ENCODE measurements around the gene HSBP1L1. TPM values are rescaled to one million over a fixed set of nuclear protein-coding genes. Genes with fewer than 3 reads are reported as not detected.

Gene HSBP1L1
- total RNA-seq, 1 donor from 2014 or later = 6.1 TPM

DNA sequence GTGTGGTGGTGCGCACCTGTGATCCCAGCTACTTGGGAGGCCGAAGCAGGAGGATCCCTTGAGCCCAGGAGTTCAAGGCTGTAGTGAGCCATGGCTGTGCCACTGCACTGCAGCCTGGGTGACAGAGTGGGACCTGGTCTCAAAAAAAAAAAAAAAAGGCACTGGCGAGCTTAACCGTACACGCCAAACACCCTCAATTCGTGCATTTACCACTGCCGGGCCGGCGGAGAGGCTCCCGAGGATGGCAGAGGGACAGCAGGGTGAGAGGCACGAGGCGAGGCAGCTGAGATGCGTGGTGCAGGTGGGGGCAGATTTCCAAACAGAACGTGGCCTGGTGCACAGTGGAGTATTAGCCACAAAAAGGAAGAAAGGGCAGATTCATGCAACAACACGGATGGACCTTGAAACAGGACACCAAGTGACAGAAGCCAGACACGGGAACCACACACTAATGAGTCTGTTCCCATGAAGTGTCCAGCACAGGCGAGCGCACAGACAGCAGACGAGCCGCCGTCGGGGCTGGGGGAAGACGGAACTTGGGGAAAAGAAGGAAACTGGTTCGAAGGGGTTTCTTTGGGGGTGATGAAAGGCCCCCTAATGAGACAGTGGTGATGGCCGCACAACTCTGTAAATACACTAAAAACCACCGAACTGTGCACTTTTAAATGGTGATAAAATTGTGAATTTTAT, 40.4 kb upstream of the HSBP1L1 start:
- Histone ChIP-seq H4K20me1 (ENCODE audit: insufficient read depth, low read length) (peaks cover 58% of the 10 kb centered on the region), H3K79me2 (ENCODE audit: insufficient read depth, low read length) (peaks cover 19% of the 10 kb centered on the region), H3K4me1 (ENCODE audit: insufficient read depth, low read length) (no peaks in the 10 kb centered on the region), H3K4me2 (ENCODE audit: low read length) (no peak overlapping the region), H3K27ac (ENCODE audit: low read depth, low read length) (no peak overlapping the region), H3K36me3 (ENCODE audit: insufficient read depth, low read length) (no peaks in the 10 kb centered on the region), H3K9me3 (ENCODE audit: insufficient read depth, low read depth, low read length) (peaks cover 2% of the 10 kb centered on the region), H2AFZ (ENCODE audit: low read depth, low read length) (no peak overlapping the region), H3K4me3 (ENCODE audit: insufficient read depth, low read depth, low read length) (no peak overlapping the region), H3K9ac (ENCODE audit: low read length) (no peak overlapping the region), H3K27me3 (ENCODE audit: insufficient read depth, low read length) (no peaks in the 10 kb centered on the region)
- H3K4me1 Mint-ChIP-seq (ENCODE audit: low read depth, unreplicated experiment) = no peaks in the 10 kb centered on the region
- no peaks in the 10 kb centered on the region for H3K27me3 Mint-ChIP-seq (ENCODE audit: low read depth, unreplicated experiment)
- H3K36me3 Mint-ChIP-seq (ENCODE audit: low read depth, unreplicated experiment) = peaks cover 38% of the 10 kb centered on the region
- DNase-seq (ENCODE audit: low read depth) (no peak), FAIRE-seq (no peak)
- H3K4me3 Mint-ChIP-seq (ENCODE audit: unreplicated experiment) = no peak overlapping the region
- no peak overlapping the region for H3K27ac Mint-ChIP-seq (ENCODE audit: unreplicated experiment)
- TF ChIP-seq, protein P1, sequence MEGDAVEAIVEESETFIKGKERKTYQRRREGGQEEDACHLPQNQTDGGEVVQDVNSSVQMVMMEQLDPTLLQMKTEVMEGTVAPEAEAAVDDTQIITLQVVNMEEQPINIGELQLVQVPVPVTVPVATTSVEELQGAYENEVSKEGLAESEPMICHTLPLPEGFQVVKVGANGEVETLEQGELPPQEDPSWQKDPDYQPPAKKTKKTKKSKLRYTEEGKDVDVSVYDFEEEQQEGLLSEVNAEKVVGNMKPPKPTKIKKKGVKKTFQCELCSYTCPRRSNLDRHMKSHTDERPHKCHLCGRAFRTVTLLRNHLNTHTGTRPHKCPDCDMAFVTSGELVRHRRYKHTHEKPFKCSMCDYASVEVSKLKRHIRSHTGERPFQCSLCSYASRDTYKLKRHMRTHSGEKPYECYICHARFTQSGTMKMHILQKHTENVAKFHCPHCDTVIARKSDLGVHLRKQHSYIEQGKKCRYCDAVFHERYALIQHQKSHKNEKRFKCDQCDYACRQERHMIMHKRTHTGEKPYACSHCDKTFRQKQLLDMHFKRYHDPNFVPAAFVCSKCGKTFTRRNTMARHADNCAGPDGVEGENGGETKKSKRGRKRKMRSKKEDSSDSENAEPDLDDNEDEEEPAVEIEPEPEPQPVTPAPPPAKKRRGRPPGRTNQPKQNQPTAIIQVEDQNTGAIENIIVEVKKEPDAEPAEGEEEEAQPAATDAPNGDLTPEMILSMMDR (IDR thresholded peaks at IDR 0.05; ENCODE audit: insufficient read depth, low read depth, low read length) = no peak
- TF ChIP-seq EZH2 (IDR thresholded peaks at IDR 0.05; ENCODE audit: insufficient read depth, low read length) = no peak
- H3K9me3 Mint-ChIP-seq (ENCODE audit: unreplicated experiment) = peaks cover 7% of the 10 kb centered on the region

DNA sequence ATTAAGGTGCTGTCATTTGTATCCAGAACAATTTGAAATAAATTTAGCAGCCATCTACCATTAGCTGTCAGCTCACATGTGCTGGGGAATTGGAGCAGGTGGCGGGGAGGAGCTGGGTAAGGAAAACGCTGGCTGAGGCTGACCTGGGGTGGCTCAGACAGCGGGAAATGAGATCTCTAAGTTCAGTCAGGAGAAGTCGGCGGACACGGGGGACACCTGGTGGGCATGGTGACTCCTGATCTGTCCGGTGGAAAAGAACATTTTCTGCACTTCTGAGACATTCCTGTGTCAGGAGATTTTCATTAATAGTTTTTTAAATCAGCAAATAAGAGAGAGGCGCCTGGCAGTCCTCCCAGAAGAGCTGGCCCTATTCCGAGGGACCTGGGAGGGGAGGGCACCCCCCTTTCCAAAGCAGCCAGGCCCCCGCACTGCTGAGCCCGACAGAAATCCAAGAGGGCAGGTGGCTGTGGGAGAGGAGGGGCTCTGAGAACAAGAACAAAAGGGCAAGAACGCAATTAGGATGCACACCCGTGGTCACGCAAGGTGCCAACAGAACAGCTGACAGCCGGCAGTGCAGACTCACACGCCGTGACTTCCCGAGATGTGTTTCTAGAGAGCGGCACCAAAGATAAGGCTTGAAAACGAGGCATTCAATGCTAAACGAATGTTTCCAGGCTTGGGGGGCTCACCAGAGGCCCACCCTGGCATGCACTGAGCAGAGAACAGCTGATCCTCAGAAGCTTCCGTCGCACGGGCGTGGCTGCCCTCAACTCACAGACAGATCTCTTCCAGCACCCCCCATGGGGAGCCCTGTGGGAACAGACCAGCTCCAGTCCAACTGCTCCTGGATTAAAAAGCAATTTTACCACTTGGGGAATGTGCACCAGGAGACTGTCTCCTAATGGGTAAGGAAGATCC, 39.4 kb upstream of the HSBP1L1 start:
- H3K27me3 Mint-ChIP-seq (ENCODE audit: low read depth, unreplicated experiment) = no peaks in the 10 kb centered on the region
- FAIRE-seq = no peak
- H3K4me3 ChIP-seq (ENCODE audit: insufficient read depth, low read depth, low read length) = no peak overlapping the region
- H3K4me2 ChIP-seq (ENCODE audit: low read length) = no peak overlapping the region
- no peak for DNase-seq (ENCODE audit: low read depth)
- peaks cover 6% of the 10 kb centered on the region for H3K9me3 ChIP-seq (ENCODE audit: insufficient read depth, low read depth, low read length)
- H3K36me3 ChIP-seq (ENCODE audit: insufficient read depth, low read length) = no peaks in the 10 kb centered on the region
- H3K36me3 Mint-ChIP-seq (ENCODE audit: low read depth, unreplicated experiment) = peaks cover 46% of the 10 kb centered on the region
- no peaks in the 10 kb centered on the region for H3K27me3 ChIP-seq (ENCODE audit: insufficient read depth, low read length)
- peaks cover 27% of the 10 kb centered on the region for H3K79me2 ChIP-seq (ENCODE audit: insufficient read depth, low read length)
- no peak overlapping the region for H3K4me3 Mint-ChIP-seq (ENCODE audit: unreplicated experiment)
- H3K27ac Mint-ChIP-seq (ENCODE audit: unreplicated experiment) = no peak overlapping the region
- peaks cover 62% of the 10 kb centered on the region for H4K20me1 ChIP-seq (ENCODE audit: insufficient read depth, low read length)
- no peaks in the 10 kb centered on the region for H3K4me1 Mint-ChIP-seq (ENCODE audit: low read depth, unreplicated experiment)
- TF ChIP-seq, protein P1 (IDR thresholded peaks at IDR 0.05; ENCODE audit: insufficient read depth, low read depth, low read length) = no peak
- no peak for TF ChIP-seq EZH2 (IDR thresholded peaks at IDR 0.05; ENCODE audit: insufficient read depth, low read length)
- H2AFZ ChIP-seq (ENCODE audit: low read depth, low read length) = no peak overlapping the region
- H3K4me1 ChIP-seq (ENCODE audit: insufficient read depth, low read length) = no peaks in the 10 kb centered on the region
- H3K9ac ChIP-seq (ENCODE audit: low read length) = no peak overlapping the region
- H3K9me3 Mint-ChIP-seq (ENCODE audit: unreplicated experiment) = peaks cover 16% of the 10 kb centered on the region
- no peak overlapping the region for H3K27ac ChIP-seq (ENCODE audit: low read depth, low read length)
